IMR-90 (cell line): ENCODE data around the gene C12orf56. TPM values are rescaled to one million over a fixed set of nuclear protein-coding genes. Genes with fewer than 3 reads are reported as not detected.

Experiments
- ATAC-seq: fragments of 200-7000 bp; cut with Tn5 transposase; 2 replicates; pipeline ENCODE4 v1.9.1; 2020; ENCODE audit warnings: low read depth, mild to moderate bottlenecking, moderate library complexity
- BruUV-seq: library from RNA; stranded (reverse); fragments of 400-500 nt; replicated peaks from 2 replicates; lab custom pipeline; 2021; lab: Mats Ljungman, UMichigan
- CTCF ChIA-PET: fragments of 300-600 bp; formaldehyde crosslinking; extraction: SDS; loops from one replicate; lab custom pipeline; 2021; ENCODE audit warnings: antibody characterized with exemption; lab: Yijun Ruan, JAX
- POLR2A ChIA-PET: fragments of 300-600 bp; sonication (Branson Sonifier 250); formaldehyde crosslinking; loops from one replicate; lab custom pipeline; 2022; ENCODE audit warnings: antibody characterized with exemption; ENCODE audit not compliant: unreplicated experiment; lab: Charles Lee
- DNase-seq: peaks from one replicate; pipeline ENCODE4 v3.0.0; 2013
- H2AFZ ChIP-seq: replicated peaks from 2 replicates; pipeline ENCODE3; 2013; ENCODE audit warnings: low read length, mild to moderate bottlenecking; ENCODE audit not compliant: poor library complexity
- H2AK5ac ChIP-seq: 2 replicates; pipeline ENCODE4 v1.6.1; 2013; ENCODE audit warnings: low read depth, low read length, inconsistent platforms
- H2AK9ac ChIP-seq: replicated peaks from 2 replicates; pipeline ENCODE3; 2013; ENCODE audit warnings: mild to moderate bottlenecking, low read depth, low read length, moderate library complexity; ENCODE audit not compliant: poor library complexity
- H2BK120ac ChIP-seq: 2 replicates; pipeline ENCODE4 v1.6.1; 2013; ENCODE audit warnings: low read depth, low read length, inconsistent platforms
- H2BK15ac ChIP-seq: 3 replicates; pipeline ENCODE4 v1.6.1; 2013; ENCODE audit warnings: low read depth, low read length, inconsistent platforms
- H2BK20ac ChIP-seq: 2 replicates; pipeline ENCODE4 v1.6.1; 2013; ENCODE audit warnings: low read depth, mild to moderate bottlenecking, inconsistent platforms, low read length, moderate library complexity
- H2BK5ac ChIP-seq: 2 replicates; pipeline ENCODE4 v1.6.1; 2013; ENCODE audit warnings: mild to moderate bottlenecking, low read depth, low read length, inconsistent platforms; ENCODE audit not compliant: poor library complexity, severe bottlenecking
- H3K14ac ChIP-seq: replicated peaks from 2 replicates; pipeline ENCODE4 v1.6.1; 2013; ENCODE audit warnings: low read depth, low read length, inconsistent platforms
- H3K18ac ChIP-seq: 2 replicates; pipeline ENCODE4 v1.6.1; 2013; ENCODE audit warnings: low read depth, low read length, control low read depth
- H3K23ac ChIP-seq: 2 replicates; pipeline ENCODE4 v1.6.1; 2013; ENCODE audit warnings: low read depth, low read length, inconsistent platforms
- H3K27ac ChIP-seq: 2 replicates; pipeline ENCODE4 v1.5.1; 2013; ENCODE audit warnings: mild to moderate bottlenecking, control low read depth, low read length; ENCODE audit not compliant: insufficient read depth
- H3K27me3 ChIP-seq: 2 replicates; pipeline ENCODE4 v1.6.1; 2013; ENCODE audit warnings: low read length; ENCODE audit not compliant: control insufficient read depth, insufficient read depth
- H3K36me3 ChIP-seq: 2 replicates; pipeline ENCODE4 v1.6.1; 2013; ENCODE audit warnings: low read length, mixed read lengths; ENCODE audit not compliant: control insufficient read depth, insufficient read depth
- H3K4ac ChIP-seq: 2 replicates; pipeline ENCODE4 v1.6.1; 2013; ENCODE audit warnings: low read depth, low read length, inconsistent platforms
- H3K4me1 ChIP-seq: 2 replicates; pipeline ENCODE4 v1.6.1; 2013; ENCODE audit warnings: low read length, mixed read lengths; ENCODE audit not compliant: control insufficient read depth, insufficient read depth
- H3K4me2 ChIP-seq: 2 replicates; pipeline ENCODE4 v1.6.1; 2013; ENCODE audit warnings: low read depth, mild to moderate bottlenecking, control low read depth, low read length, moderate library complexity
- H3K4me3 ChIP-seq: 2 replicates; pipeline ENCODE4 v1.5.1; 2013; ENCODE audit warnings: low read depth, mild to moderate bottlenecking, control low read depth, low read length, moderate library complexity; ENCODE audit not compliant: insufficient read depth
- H3K56ac ChIP-seq: 2 replicates; pipeline ENCODE4 v1.6.1; 2013; ENCODE audit warnings: low read length, inconsistent platforms; ENCODE audit not compliant: insufficient read depth; ENCODE audit errors: extremely low read depth
- H3K79me1 ChIP-seq, 2 experiments: 2 replicates each; pipeline ENCODE4 v1.6.1; 2013; ENCODE audit warnings: low read length in 2 of 2, inconsistent platforms in 1 of 2, low read depth in 1 of 2
- H3K9ac ChIP-seq: 2 replicates; pipeline ENCODE4 v1.6.1; 2013; ENCODE audit warnings: low read depth, low read length, control low read depth
- H3K9me1 ChIP-seq: 2 replicates; pipeline ENCODE4 v1.6.1; 2013; ENCODE audit warnings: low read length, inconsistent platforms; ENCODE audit not compliant: insufficient read depth
- H3K9me3 ChIP-seq: 2 replicates; pipeline ENCODE4 v1.6.1; 2013; ENCODE audit warnings: low read length; ENCODE audit not compliant: control insufficient read depth, insufficient read depth
- H4K20me1 ChIP-seq: 2 replicates; pipeline ENCODE4 v1.6.1; 2013; ENCODE audit warnings: low read length, inconsistent platforms; ENCODE audit not compliant: insufficient read depth
- H4K5ac ChIP-seq: 2 replicates; pipeline ENCODE4 v1.6.1; 2013; ENCODE audit warnings: mild to moderate bottlenecking, low read depth, low read length, control low read depth
- H4K8ac ChIP-seq, 2 experiments: 2 replicates each; pipeline ENCODE4 v1.6.1; 2013; ENCODE audit warnings: low read depth in 2 of 2, low read length in 2 of 2, control low read depth in 1 of 2, inconsistent platforms in 1 of 2
- H4K91ac ChIP-seq: 2 replicates; pipeline ENCODE4 v1.6.1; 2013; ENCODE audit warnings: low read depth, low read length, inconsistent platforms; ENCODE audit not compliant: insufficient read depth
- CEBPB ChIP-seq: IDR thresholded peaks from 2 replicates; pipeline ENCODE4 v1.6.1; 2012; ENCODE audit warnings: low read depth, low read length, improper control_type of control experiment
- CHD1 ChIP-seq: IDR thresholded peaks from 2 replicates; pipeline ENCODE4 v1.6.1; 2012; ENCODE audit warnings: low read depth, low read length, improper control_type of control experiment
- FOS ChIP-seq: fragments of 150-350 bp; IDR thresholded peaks from 2 replicates; pipeline ENCODE4 v1.6.1; 2016; ENCODE audit warnings: low read depth, low read length
- MAFK ChIP-seq: IDR thresholded peaks from 2 replicates; pipeline ENCODE4 v1.6.1; 2012; ENCODE audit warnings: low read depth, low read length, improper control_type of control experiment
- MAZ ChIP-seq: IDR thresholded peaks from 2 replicates; pipeline ENCODE4 v1.6.1; 2012; ENCODE audit warnings: low read depth, mild to moderate bottlenecking, low read length, improper control_type of control experiment, moderate library complexity, borderline replicate concordance
- MXI1 ChIP-seq: IDR thresholded peaks from 2 replicates; pipeline ENCODE4 v1.6.1; 2012; ENCODE audit warnings: low read depth, mild to moderate bottlenecking, low read length, moderate library complexity, borderline replicate concordance
- NFE2L2 ChIP-seq: fragments of 150-350 bp; IDR thresholded peaks from 2 replicates; pipeline ENCODE4 v1.6.1; 2016; ENCODE audit warnings: low read depth, mild to moderate bottlenecking, low read length
- POLR2A ChIP-seq: IDR thresholded peaks from 2 replicates; pipeline ENCODE4 v1.6.1; 2012; ENCODE audit warnings: mild to moderate bottlenecking, low read depth, low read length
- RAD21 ChIP-seq: IDR thresholded peaks from 2 replicates; pipeline ENCODE4 v1.6.1; 2012; ENCODE audit warnings: low read length, improper control_type of control experiment
- RFX5 ChIP-seq: IDR thresholded peaks from 2 replicates; pipeline ENCODE4 v1.8.0; 2012; ENCODE audit warnings: low read depth, mild to moderate bottlenecking, low read length, moderate library complexity
- SMC3 ChIP-seq: fragments of 150-350 bp; IDR thresholded peaks from 2 replicates; pipeline ENCODE4 v1.6.1; 2016; ENCODE audit warnings: low read depth, mild to moderate bottlenecking, antibody characterized with exemption, low read length, moderate library complexity
- WGBS, 2 experiments: methylation state at CpG; one replicate each; pipeline versions ENCODE4 v1.1.5 to v1.1.7; 2013; ENCODE audit warnings: missing lambda C conversion rate in 2 of 2; ENCODE audit not compliant: insufficient read length in 1 of 2; ENCODE audit errors: extremely low coverage in 2 of 2; 5-methylcytosine and 5-hydroxymethylcytosine counted together
- dilution Hi-C: fragments of 300-500 bp; cut with HindIII; formaldehyde crosslinking; loops from one replicate; pipeline ENCODE4 v1.14.3; 2018; ENCODE audit warnings: low sequenced_read_pairs; ENCODE audit not compliant: unreplicated experiment
- in situ Hi-C: fragments of 300-500 bp; cut with MboI; formaldehyde crosslinking; loops from 3 replicates; pipeline ENCODE4 v1.14.3; 2019; ENCODE audit warnings: low sequenced_read_pairs, inconsistent platforms, mixed read lengths
- intact Hi-C: fragments of 100-400 bp; cut with micrococcal nuclease; formaldehyde crosslinking; loops from 2 replicates; pipeline ENCODE4 v1.10.0; 2022
- polyA plus RNA-seq, 3 experiments: library from polyadenylated mRNA; depleted of rRNA; stranded (reverse); fragments of >200 nt; gene quantifications; 2 replicates each; pipeline ENCODE4 v1.2.3, GENCODE V29; 2012; ENCODE audit warnings: low replicate concordance in 1 of 3
- total RNA-seq: library from RNA; depleted of rRNA; stranded (reverse); fragments of >200 nt; gene quantifications from 2 replicates; pipeline ENCODE4 v1.2.3, GENCODE V29; 2012
- TF ChIP-seq, protein P1 (sequence below): fragments of 150-350 bp; IDR thresholded peaks from 2 replicates; pipeline ENCODE4 v1.6.1; 2017; ENCODE audit warnings: mild to moderate bottlenecking, antibody characterized with exemption, low read length, low read depth
- TF ChIP-seq, protein P2 (sequence below): conservative IDR thresholded peaks from 2 replicates; pipeline ENCODE4 v1.5.1; 2012; ENCODE audit warnings: mild to moderate bottlenecking, low read depth, low read length, improper control_type of control experiment
- TF ChIP-seq, protein P3 (sequence below): fragments of 150-350 bp; IDR thresholded peaks from 2 replicates; pipeline ENCODE4 v1.6.1; 2016; ENCODE audit warnings: low read depth, mild to moderate bottlenecking, low read length, moderate library complexity, borderline replicate concordance

C12orf56 gene
- total and polyA plus RNA-seq, 2 of the 4 experiments (the other 2 are of a cell fraction) = 0.09 TPM; not detected in 1

DNA sequence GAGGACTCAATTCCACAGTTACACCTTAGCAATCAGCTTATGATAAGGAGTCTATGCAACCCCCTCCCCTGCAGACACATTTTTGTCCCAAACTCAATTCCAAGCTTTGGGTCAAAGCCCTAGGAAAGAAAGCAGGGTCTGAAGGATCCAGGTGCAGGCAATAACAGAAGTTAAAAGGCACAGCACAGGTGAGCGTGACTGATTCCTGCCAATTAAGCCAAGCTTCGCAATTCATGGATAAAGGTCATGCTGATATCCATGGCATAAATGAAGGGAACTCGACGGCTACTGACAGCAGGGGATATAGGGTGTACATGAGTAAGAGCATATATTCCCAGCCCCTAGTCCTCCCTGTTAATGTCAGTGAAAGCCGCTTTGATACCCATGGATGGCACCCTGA, 39.3 kb downstream of the C12orf56 start:
- no peak for TF ChIP-seq NFE2L2
- TF ChIP-seq, protein P1, sequence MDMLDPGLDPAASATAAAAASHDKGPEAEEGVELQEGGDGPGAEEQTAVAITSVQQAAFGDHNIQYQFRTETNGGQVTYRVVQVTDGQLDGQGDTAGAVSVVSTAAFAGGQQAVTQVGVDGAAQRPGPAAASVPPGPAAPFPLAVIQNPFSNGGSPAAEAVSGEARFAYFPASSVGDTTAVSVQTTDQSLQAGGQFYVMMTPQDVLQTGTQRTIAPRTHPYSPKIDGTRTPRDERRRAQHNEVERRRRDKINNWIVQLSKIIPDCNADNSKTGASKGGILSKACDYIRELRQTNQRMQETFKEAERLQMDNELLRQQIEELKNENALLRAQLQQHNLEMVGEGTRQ = no peak
- TF ChIP-seq POLR2A = no peak
- TF ChIP-seq CEBPB = no peak
- TF ChIP-seq, protein P2, sequence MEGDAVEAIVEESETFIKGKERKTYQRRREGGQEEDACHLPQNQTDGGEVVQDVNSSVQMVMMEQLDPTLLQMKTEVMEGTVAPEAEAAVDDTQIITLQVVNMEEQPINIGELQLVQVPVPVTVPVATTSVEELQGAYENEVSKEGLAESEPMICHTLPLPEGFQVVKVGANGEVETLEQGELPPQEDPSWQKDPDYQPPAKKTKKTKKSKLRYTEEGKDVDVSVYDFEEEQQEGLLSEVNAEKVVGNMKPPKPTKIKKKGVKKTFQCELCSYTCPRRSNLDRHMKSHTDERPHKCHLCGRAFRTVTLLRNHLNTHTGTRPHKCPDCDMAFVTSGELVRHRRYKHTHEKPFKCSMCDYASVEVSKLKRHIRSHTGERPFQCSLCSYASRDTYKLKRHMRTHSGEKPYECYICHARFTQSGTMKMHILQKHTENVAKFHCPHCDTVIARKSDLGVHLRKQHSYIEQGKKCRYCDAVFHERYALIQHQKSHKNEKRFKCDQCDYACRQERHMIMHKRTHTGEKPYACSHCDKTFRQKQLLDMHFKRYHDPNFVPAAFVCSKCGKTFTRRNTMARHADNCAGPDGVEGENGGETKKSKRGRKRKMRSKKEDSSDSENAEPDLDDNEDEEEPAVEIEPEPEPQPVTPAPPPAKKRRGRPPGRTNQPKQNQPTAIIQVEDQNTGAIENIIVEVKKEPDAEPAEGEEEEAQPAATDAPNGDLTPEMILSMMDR = no peak
- no peak for TF ChIP-seq RFX5
- TF ChIP-seq MAFK = no peak
- TF ChIP-seq MAZ = no peak
- TF ChIP-seq, protein P3, sequence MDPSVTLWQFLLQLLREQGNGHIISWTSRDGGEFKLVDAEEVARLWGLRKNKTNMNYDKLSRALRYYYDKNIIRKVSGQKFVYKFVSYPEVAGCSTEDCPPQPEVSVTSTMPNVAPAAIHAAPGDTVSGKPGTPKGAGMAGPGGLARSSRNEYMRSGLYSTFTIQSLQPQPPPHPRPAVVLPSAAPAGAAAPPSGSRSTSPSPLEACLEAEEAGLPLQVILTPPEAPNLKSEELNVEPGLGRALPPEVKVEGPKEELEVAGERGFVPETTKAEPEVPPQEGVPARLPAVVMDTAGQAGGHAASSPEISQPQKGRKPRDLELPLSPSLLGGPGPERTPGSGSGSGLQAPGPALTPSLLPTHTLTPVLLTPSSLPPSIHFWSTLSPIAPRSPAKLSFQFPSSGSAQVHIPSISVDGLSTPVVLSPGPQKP = no peak
- no peak for TF ChIP-seq CHD1
- TF ChIP-seq SMC3 = no peak
- TF ChIP-seq RAD21 = no peak
- no peak for TF ChIP-seq FOS
- TF ChIP-seq MXI1 = no peak
- Histone ChIP-seq H2AFZ (no peak overlapping the region), H3K9me3 (peaks cover 2% of the 10 kb centered on the region; the same call in 1 of the 2 replicates), H3K18ac (no peak overlapping the region), H2BK20ac (no peak overlapping the region), H3K36me3 (no peaks in the 10 kb centered on the region), H3K27ac (no peak overlapping the region), H3K27me3 (no peaks in the 10 kb centered on the region), H3K14ac (no peak overlapping the region), H4K5ac (no peak overlapping the region), H3K23ac (no peak overlapping the region), H2BK120ac (no peak overlapping the region), H3K9me1 (no peaks in the 10 kb centered on the region), H2BK5ac (no peak overlapping the region), H3K9ac (no peak overlapping the region), H4K8ac (no peak overlapping the region), H3K4ac (no peak overlapping the region), H3K56ac (no peak overlapping the region), H3K4me1 (no peaks in the 10 kb centered on the region), H3K4me3 (no peak overlapping the region), H4K91ac (no peak overlapping the region), H3K4me2 (no peak overlapping the region), H4K20me1 (no peaks in the 10 kb centered on the region), H2AK9ac (no peak overlapping the region), H3K79me1 (no peaks in the 10 kb centered on the region), H2AK5ac (no peak overlapping the region), H2BK15ac (no peak overlapping the region)
- CTCF ChIA-PET = no interaction called here
- WGBS, 2 experiments = 93% methylated on average over 2 of the region's 5 CpGs; no CpG with 5 or more reads in 1 of the 2 experiments
- ATAC-seq (no peak), DNase-seq (no peak)
- BruUV-seq = no TSS peak
- POLR2A ChIA-PET = no interaction called here
- intact Hi-C loops = no loop called here
- in situ Hi-C loops = no loop called here
- dilution Hi-C loops = no loop called here
